Endodermal cell (in vitro differentiated cells): Measurements from ENCODE around the gene CXCL10. TPM values are rescaled to one million over a fixed set of nuclear protein-coding genes. Genes with fewer than 3 reads are reported as not detected.

Source experiments
- DNase-seq: peaks from one replicate; pipeline ENCODE4 v3.0.0-alpha.2; 2017
- H3K27ac ChIP-seq: 2 replicates; pipeline ENCODE4 v1.5.1; 2013; ENCODE audit warnings: mild to moderate bottlenecking, low read depth, low read length, moderate library complexity
- H3K27me3 ChIP-seq: 2 replicates; pipeline ENCODE4 v1.6.1; 2013; ENCODE audit warnings: mild to moderate bottlenecking, low read length, moderate library complexity; ENCODE audit not compliant: insufficient read depth, control insufficient read depth, poor library complexity, severe bottlenecking
- H3K36me3 ChIP-seq: 2 replicates; pipeline ENCODE4 v1.7.0; 2013; ENCODE audit warnings: mild to moderate bottlenecking, low read length, moderate library complexity; ENCODE audit not compliant: control insufficient read depth, insufficient read depth
- H3K4me1 ChIP-seq: one replicate; pipeline ENCODE4 v1.7.0; 2013; ENCODE audit warnings: low read length; ENCODE audit not compliant: control insufficient read depth, insufficient read depth
- H3K4me3 ChIP-seq: 2 replicates; pipeline ENCODE4 v1.5.1; 2013; ENCODE audit warnings: mild to moderate bottlenecking, low read length, moderate library complexity
- H3K9ac ChIP-seq: 2 replicates; pipeline ENCODE4 v1.6.1; 2013; ENCODE audit warnings: mild to moderate bottlenecking, low read length, moderate library complexity; ENCODE audit not compliant: poor library complexity, severe bottlenecking; ENCODE audit errors: extremely low read depth
- H3K9me3 ChIP-seq: 2 replicates; pipeline ENCODE4 v1.6.1; 2013; ENCODE audit warnings: mild to moderate bottlenecking, low read length, moderate library complexity; ENCODE audit not compliant: control insufficient read depth
- H3K27ac Mint-ChIP-seq: 2 replicates; pipeline ENCODE4 v1.8.0; 2020; ENCODE audit warnings: mixed read lengths
- H3K27me3 Mint-ChIP-seq: 2 replicates; pipeline ENCODE4 v1.8.0; 2021; ENCODE audit warnings: mild to moderate bottlenecking, mixed read lengths; ENCODE audit not compliant: insufficient read depth
- H3K36me3 Mint-ChIP-seq: 2 replicates; pipeline ENCODE4 v1.8.0; 2020; ENCODE audit warnings: low read depth, mixed read lengths
- H3K4me1 Mint-ChIP-seq: 2 replicates; pipeline ENCODE4 v1.8.0; 2020; ENCODE audit warnings: mixed read lengths
- H3K4me3 Mint-ChIP-seq: 2 replicates; pipeline ENCODE4 v1.8.0; 2020; ENCODE audit warnings: mild to moderate bottlenecking, moderate library complexity, mixed read lengths
- H3K9me3 Mint-ChIP-seq: 2 replicates; pipeline ENCODE4 v1.8.0; 2020; ENCODE audit warnings: mild to moderate bottlenecking, mixed read lengths
- CTCF ChIP-seq: fragments of 200-600 bp; sonication (generic); conservative IDR thresholded peaks from 2 replicates; pipeline ENCODE4 v1.5.0; 2021; ENCODE audit warnings: antibody characterized with exemption, mild to moderate bottlenecking
- WGBS, 2 experiments: methylation state at CpG; one replicate each; pipeline versions ENCODE4 v1.1.5 to v1.1.7; 2013; ENCODE audit warnings: missing lambda C conversion rate in 2 of 2, mixed read lengths in 1 of 2; ENCODE audit not compliant: insufficient coverage in 1 of 2, insufficient read length in 1 of 2; 5-methylcytosine and 5-hydroxymethylcytosine counted together
- total RNA-seq, 2 donors: library from RNA; stranded (reverse); fragmentation: NEBNext Ultra II Directional in 1 of 2; extraction: Animal tissue kit (Norgen Biotek cat#: 25700) in 1 of 2; gene quantifications; 2 replicates in 1 of 2; 3 replicates in 1 of 2; pipeline ENCODE4 v1.2.1, GENCODE V29; 2021

CXCL10 gene
- total RNA-seq, 2 donors from 2014 or later: not detected

- 29 to 30% methylated on average over 2 to 5 of the region's 5 CpGs for WGBS, 2 experiments
- TF ChIP-seq CTCF: peak; percentile 86
- peaks cover 4% of the 10 kb centered on the region for H3K4me1 ChIP-seq
- Mint-ChIP-seq H3K4me3 (no peak overlapping the region), H3K4me1 (peaks cover 13% of the 10 kb centered on the region), H3K36me3 (no peaks in the 10 kb centered on the region), H3K27ac (no peak overlapping the region), H3K27me3 (peaks cover 21% of the 10 kb centered on the region), H3K9me3 (peaks cover 6% of the 10 kb centered on the region)
- no peaks in the 10 kb centered on the region for H3K36me3 ChIP-seq
- no peak overlapping the region for H3K4me3 ChIP-seq
- no peak overlapping the region for H3K27ac ChIP-seq
- no peak overlapping the region for H3K9ac ChIP-seq
- peaks cover 4% of the 10 kb centered on the region for H3K9me3 ChIP-seq
- peak; percentile 61 for DNase-seq
- peaks cover 6% of the 10 kb centered on the region for H3K27me3 ChIP-seq
These were observed 27.6 kb downstream of the CXCL10 start for GRCh38 chr4:75995727-75996126.

GRCh38 chr4:75992462-75992861, 30.8 kb downstream of the CXCL10 start:
- no peak for DNase-seq
- Histone ChIP-seq H3K9ac (no peak overlapping the region), H3K4me3 (no peak overlapping the region), H3K27me3 (peaks cover 6% of the 10 kb centered on the region), H3K9me3 (peaks cover 4% of the 10 kb centered on the region), H3K4me1 (no peaks in the 10 kb centered on the region), H3K27ac (no peak overlapping the region), H3K36me3 (peaks cover 8% of the 10 kb centered on the region)
- WGBS, 2 experiments: 92 to 100% methylated on average over 1 of the region's 1 CpG
- peaks cover 9% of the 10 kb centered on the region for H3K36me3 Mint-ChIP-seq
- H3K4me3 Mint-ChIP-seq: no peak overlapping the region
- TF ChIP-seq CTCF: no peak
- no peak overlapping the region for H3K27ac Mint-ChIP-seq
- peaks cover 17% of the 10 kb centered on the region for H3K4me1 Mint-ChIP-seq
- peaks cover 21% of the 10 kb centered on the region for H3K27me3 Mint-ChIP-seq
- peaks cover 6% of the 10 kb centered on the region for H3K9me3 Mint-ChIP-seq

GRCh38 chr4:75989846-75990528, 33.3 kb downstream of the CXCL10 start:
- 5% methylated on average over 8 to 20 of the region's 20 CpGs for WGBS, 2 experiments
- Mint-ChIP-seq H3K4me3 (peak overlapping the region; percentile 88), H3K27ac (peak overlapping the region; percentile 86), H3K9me3 (peaks cover 6% of the 10 kb centered on the region), H3K4me1 (peaks cover 14% of the 10 kb centered on the region), H3K27me3 (peaks cover 18% of the 10 kb centered on the region), H3K36me3 (peaks cover 13% of the 10 kb centered on the region)
- H3K9me3 ChIP-seq: peaks cover 4% of the 10 kb centered on the region
- no peak overlapping the region for H3K27ac ChIP-seq
- no peak for DNase-seq
- peak overlapping the region; percentile 95 for H3K4me3 ChIP-seq
- TF ChIP-seq CTCF: no peak
- H3K36me3 ChIP-seq: peaks cover 8% of the 10 kb centered on the region
- H3K9ac ChIP-seq: peak overlapping the region; percentile 77
- no peaks in the 10 kb centered on the region for H3K4me1 ChIP-seq
- H3K27me3 ChIP-seq: peaks cover 4% of the 10 kb centered on the region
